Measurements from ENCODE around the gene CD320. TPM values are rescaled to one million over a fixed set of nuclear protein-coding genes. Genes with fewer than 3 reads are reported as not detected.

CD320 gene
- total and polyA plus RNA-seq, 2 of the 8 experiments (the other 6 are each of a cell fraction or from before 2014, with no cell fraction given) = 80.4 to 157 TPM

DNA sequence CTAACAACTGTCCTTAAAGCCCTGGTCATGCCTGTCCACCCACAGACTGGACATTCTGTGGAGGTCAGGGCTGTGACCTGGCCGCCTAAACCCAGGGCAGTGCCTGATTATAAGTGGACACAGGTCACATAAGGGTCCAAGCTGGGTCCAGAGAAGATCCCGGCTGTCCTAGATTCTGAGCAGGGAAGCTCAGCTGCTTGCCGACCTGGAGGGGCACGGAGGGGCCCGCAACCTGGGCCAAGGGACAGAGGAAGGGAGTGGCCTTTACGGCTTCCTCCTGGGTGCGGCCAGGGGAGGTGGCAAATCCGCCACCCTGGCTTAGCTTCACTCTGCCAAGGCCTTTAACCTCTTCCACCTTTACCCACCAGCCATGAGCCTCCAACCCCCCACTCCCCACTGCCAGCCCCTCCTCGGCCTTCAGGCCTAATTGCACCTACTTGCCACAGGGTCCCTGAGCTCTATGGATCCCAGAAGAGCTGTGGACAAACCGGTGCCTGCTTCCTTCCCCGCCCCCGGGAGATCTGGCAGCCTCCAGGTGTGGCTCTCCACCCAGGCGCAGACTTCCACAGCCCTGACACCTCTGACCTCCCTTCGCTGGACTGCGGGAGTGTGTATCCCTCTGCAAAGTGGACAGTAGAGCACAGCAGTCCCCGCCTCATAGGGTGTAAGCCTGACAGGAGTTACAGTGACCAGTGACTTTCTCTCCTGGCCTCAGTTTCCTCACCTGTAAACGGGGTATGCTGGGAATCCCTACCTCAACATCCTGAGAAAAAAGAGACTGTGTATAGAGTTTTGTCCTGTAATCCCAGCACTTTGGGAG, 1.7 kb downstream of the CD320 start:
- POLR2A ChIA-PET (ENCODE audit: partially characterized antibody) = interaction anchor here (0.5 to 25.3 kb wide), 11 partner anchors 23 to 382 kb away, joined by 3 to 583 read pairs (median 3); partner anchors contain the start of genes NDUFA7 and RPS28
- H3K36me3 ChIP-seq (ENCODE audit: control insufficient read depth in 2 of 4, insufficient read depth in 4 of 4, low read length in 3 of 4) = peaks cover 4 to 14% (median 9%) of the 10 kb centered on the region in 4 experiments; a peak in 5 of 8 replicates
- peaks cover 0 to 15% (median 7%) of the 10 kb centered on the region in 4 experiments; a peak in 6 of 7 replicates for H3K4me1 ChIP-seq (replicated peaks in 1 of 4; ENCODE audit: control insufficient read depth in 3 of 4, insufficient read depth in 4 of 4, low read length in 3 of 4)
- H3K9me3 ChIP-seq (ENCODE audit: insufficient read depth in 2 of 2, low read depth in 1 of 2, low read length in 1 of 2) = no peaks in the 10 kb centered on the region
- no peak overlapping the region for H3K23ac ChIP-seq (ENCODE audit: insufficient read length)
- WGBS, 2 experiments (ENCODE audit: extremely low coverage in 1 of 2, insufficient coverage in 1 of 2, insufficient read length in 1 of 2, insufficient replicate concordance in 2 of 2, low coverage in 1 of 2, low lambda C conversion rate in 2 of 2, missing lambda C conversion rate in 1 of 2) = 97% methylated on average over 17 of the region's 17 CpGs; no CpG with 5 or more reads in 1 of the 2 experiments
- no peak overlapping the region for H3K18ac ChIP-seq (ENCODE audit: extremely low read depth, low read length)
- no peak overlapping the region for H2BK20ac ChIP-seq (ENCODE audit: low read length)
- no peak overlapping the region for H3K4ac ChIP-seq (replicated peaks; ENCODE audit: insufficient read length, low read depth, low read length)
- H3K27ac ChIP-seq (ENCODE audit: low read depth, low read length) = no peak overlapping the region
- FAIRE-seq (no peak), DNase-seq (ENCODE audit: low read depth in 1 of 2, low spot score in 2 of 2) (peak in 1 of 2 experiments; percentile 43)
- no peak overlapping the region for H2BK120ac ChIP-seq (replicated peaks; ENCODE audit: low read depth, low read length)
- H2AK5ac ChIP-seq (ENCODE audit: low read depth, low read length) = no peak overlapping the region
- peaks cover 8% of the 10 kb centered on the region for H3K23me2 ChIP-seq (ENCODE audit: low read depth, low read length)
- H3K56ac ChIP-seq (replicated peaks; ENCODE audit: insufficient read length, low read depth, low read length) = no peak overlapping the region
- H2BK5ac ChIP-seq (ENCODE audit: low read depth, low read length) = no peak overlapping the region
- peaks cover 0 to 7% of the 10 kb centered on the region in 2 experiments; a peak in 2 of 4 replicates for H3K79me2 ChIP-seq (ENCODE audit: control insufficient read depth in 1 of 2, insufficient read depth in 2 of 2, low read length in 2 of 2)
- no peak overlapping the region for H4K91ac ChIP-seq (replicated peaks; ENCODE audit: insufficient read length, low read length)
- H3K79me1 ChIP-seq (ENCODE audit: low read depth, low read length) = peaks cover 7% of the 10 kb centered on the region
- H4K5ac ChIP-seq (ENCODE audit: insufficient read length, low read depth, low read length) = no peak overlapping the region
- H3K4me3 ChIP-seq (ENCODE audit: extremely low read depth in 1 of 4, insufficient read depth in 2 of 4, low read depth in 3 of 4, low read length in 4 of 4) = peak overlapping the region in 1 of 4 experiments; percentile 81; a peak in 1 of 8 replicates
- no peak overlapping the region for H2BK12ac ChIP-seq (ENCODE audit: low read depth, low read length)
- H3K27me3 ChIP-seq (replicated peaks in 1 of 4; ENCODE audit: control insufficient read depth in 3 of 4, extremely low read depth in 1 of 4, insufficient read depth in 3 of 4, low read length in 3 of 4) = no peaks in the 10 kb centered on the region
- peak overlapping the region; percentile 11 to 89; a peak in 2 of 4 replicates for H3K4me2 ChIP-seq (ENCODE audit: insufficient read depth in 1 of 2, low read depth in 2 of 2, low read length in 2 of 2)
- H4K20me1 ChIP-seq (replicated peaks in 1 of 2; ENCODE audit: control insufficient read depth in 1 of 2, insufficient read depth in 2 of 2, low read length in 2 of 2) = peaks cover 0 to 4% of the 10 kb centered on the region in 2 experiments
- H2BK15ac ChIP-seq (ENCODE audit: low read length) = no peak overlapping the region
- H2AFZ ChIP-seq (ENCODE audit: low read length) = no peak overlapping the region
- H3K9ac ChIP-seq (replicated peaks in 1 of 4; ENCODE audit: extremely low read depth in 1 of 4, low read depth in 3 of 4, low read length in 3 of 4) = no peak overlapping the region; a peak in 1 of 7 replicates
- no peak overlapping the region; the same call in 1 of the 2 replicates for H4K8ac ChIP-seq (ENCODE audit: extremely low read depth, insufficient read depth, low read length)
- CTCF ChIA-PET (ENCODE audit: partially characterized antibody) = interaction anchor here (0.6 to 1.7 kb wide), 5 partner anchors 11 to 140 kb away, joined by 4 to 5 read pairs (median 4); no protein-coding TSS in a partner anchor
- H3K14ac ChIP-seq (ENCODE audit: insufficient read length) = no peak overlapping the region
- TF ChIP-seq NANOG (IDR thresholded peaks at IDR 0.05; ENCODE audit: insufficient read depth, low read depth, low read length, poor library complexity, severe bottlenecking) = no peak

Data from H1 (cell line).